ENCODE data around the gene XPOT. TPM values are rescaled to one million over a fixed set of nuclear protein-coding genes. Genes with fewer than 3 reads are reported as not detected.

Gene XPOT
- total RNA-seq, 1 experiment from 2014 or later: 118 TPM

- DNase-seq: no peak
- no peaks in the 10 kb centered on the region for H3K27me3 ChIP-seq (ENCODE audit: control insufficient read depth, insufficient read depth, low read length)
- peaks cover 6% of the 10 kb centered on the region for H3K36me3 ChIP-seq (replicated peaks; ENCODE audit: control insufficient read depth, insufficient read depth, low read length)
- H3K4me3 ChIP-seq (ENCODE audit: insufficient read depth, low read depth, low read length): no peak overlapping the region
Measured at GRCh38 chr12:64468966-64469365, 64.8 kb downstream of the XPOT start.

DNA sequence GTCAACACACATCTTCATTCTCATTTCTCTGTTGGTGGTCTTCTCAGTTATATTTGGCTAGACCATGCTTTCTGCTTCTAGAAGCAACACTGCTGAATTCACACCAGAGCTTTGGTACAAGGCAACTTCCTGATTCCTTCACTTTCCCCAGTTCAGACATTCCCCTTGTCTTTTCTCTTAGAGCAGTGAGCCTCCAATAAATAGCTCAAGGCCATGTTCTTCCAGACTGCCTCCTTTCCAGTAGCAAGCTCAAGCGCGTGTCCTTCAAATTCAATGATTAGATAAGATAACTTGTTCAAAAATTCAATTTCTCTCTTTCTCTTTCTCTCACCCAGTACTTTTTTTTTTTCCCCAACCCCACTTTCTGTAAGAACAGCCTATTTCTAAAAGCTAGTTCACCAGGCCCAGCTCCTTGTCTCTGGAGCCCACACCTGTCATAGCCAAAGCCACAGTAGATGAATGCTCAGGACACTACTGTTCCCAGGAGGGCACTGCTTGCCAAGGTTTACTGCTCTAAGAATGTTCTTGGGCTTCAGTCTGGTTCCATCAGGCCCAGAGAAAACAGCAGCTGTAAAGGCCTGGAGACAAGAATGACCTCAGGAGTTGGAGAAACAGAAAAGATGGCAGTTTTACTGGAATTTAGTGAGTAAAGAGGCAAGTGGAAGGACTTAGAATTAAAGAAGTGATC, 65.4 kb downstream of the XPOT start:
- peaks cover 8% of the 10 kb centered on the region for H3K36me3 ChIP-seq (replicated peaks; ENCODE audit: control insufficient read depth, insufficient read depth, low read length)
- no peak overlapping the region for H3K4me3 ChIP-seq (ENCODE audit: insufficient read depth, low read depth, low read length)
- H3K27me3 ChIP-seq (ENCODE audit: control insufficient read depth, insufficient read depth, low read length): no peaks in the 10 kb centered on the region
- no peak for DNase-seq

GRCh38 chr12:64470495-64470894, 66.3 kb downstream of the XPOT start:
- peaks cover 11% of the 10 kb centered on the region for H3K36me3 ChIP-seq (replicated peaks; ENCODE audit: control insufficient read depth, insufficient read depth, low read length)

GRCh38 chr12:64473176-64473575, 69.0 kb downstream of the XPOT start:
- H3K4me3 ChIP-seq (ENCODE audit: insufficient read depth, low read depth, low read length): no peak overlapping the region
- no peak for DNase-seq
- peaks cover 11% of the 10 kb centered on the region for H3K36me3 ChIP-seq (replicated peaks; ENCODE audit: control insufficient read depth, insufficient read depth, low read length)
- H3K27me3 ChIP-seq (ENCODE audit: control insufficient read depth, insufficient read depth, low read length): no peaks in the 10 kb centered on the region

More at GRCh38 chr12:64470495-64470894, 66.3 kb downstream of the XPOT start:
- H3K4me3 ChIP-seq (ENCODE audit: insufficient read depth, low read depth, low read length): no peak overlapping the region
- DNase-seq: no peak
- H3K27me3 ChIP-seq (ENCODE audit: control insufficient read depth, insufficient read depth, low read length): no peaks in the 10 kb centered on the region

- H3K4me3 ChIP-seq (ENCODE audit: insufficient read depth, low read depth, low read length): no peak overlapping the region
- H3K36me3 ChIP-seq (replicated peaks; ENCODE audit: control insufficient read depth, insufficient read depth, low read length): peaks cover 11% of the 10 kb centered on the region
- no peaks in the 10 kb centered on the region for H3K27me3 ChIP-seq (ENCODE audit: control insufficient read depth, insufficient read depth, low read length)
Measured at GRCh38 chr12:64475518-64475917, 71.3 kb downstream of the XPOT start.

GRCh38 chr12:64476844-64477243, 72.7 kb downstream of the XPOT start:
- Histone ChIP-seq H3K27me3 (ENCODE audit: control insufficient read depth, insufficient read depth, low read length) (no peaks in the 10 kb centered on the region), H3K4me3 (ENCODE audit: insufficient read depth, low read depth, low read length) (no peak overlapping the region), H3K36me3 (replicated peaks; ENCODE audit: control insufficient read depth, insufficient read depth, low read length) (peaks cover 8% of the 10 kb centered on the region)
- DNase-seq: no peak

More at GRCh38 chr12:64475518-64475917, 71.3 kb downstream of the XPOT start:
- no peak for DNase-seq

- no peaks in the 10 kb centered on the region for H3K27me3 ChIP-seq (ENCODE audit: control insufficient read depth, insufficient read depth, low read length)
- H3K4me3 ChIP-seq (ENCODE audit: insufficient read depth, low read depth, low read length): no peak overlapping the region
- H3K36me3 ChIP-seq (replicated peaks; ENCODE audit: control insufficient read depth, insufficient read depth, low read length): peaks cover 7% of the 10 kb centered on the region
- no peak for DNase-seq
Measured at GRCh38 chr12:64478661-64479060, 74.5 kb downstream of the XPOT start.

- peaks cover 4% of the 10 kb centered on the region for H3K36me3 ChIP-seq (replicated peaks; ENCODE audit: control insufficient read depth, insufficient read depth, low read length)
- no peaks in the 10 kb centered on the region for H3K27me3 ChIP-seq (ENCODE audit: control insufficient read depth, insufficient read depth, low read length)
- no peak overlapping the region for H3K4me3 ChIP-seq (ENCODE audit: insufficient read depth, low read depth, low read length)
- no peak for DNase-seq
Measured at GRCh38 chr12:64480148-64480547, 76.0 kb downstream of the XPOT start.

DNA sequence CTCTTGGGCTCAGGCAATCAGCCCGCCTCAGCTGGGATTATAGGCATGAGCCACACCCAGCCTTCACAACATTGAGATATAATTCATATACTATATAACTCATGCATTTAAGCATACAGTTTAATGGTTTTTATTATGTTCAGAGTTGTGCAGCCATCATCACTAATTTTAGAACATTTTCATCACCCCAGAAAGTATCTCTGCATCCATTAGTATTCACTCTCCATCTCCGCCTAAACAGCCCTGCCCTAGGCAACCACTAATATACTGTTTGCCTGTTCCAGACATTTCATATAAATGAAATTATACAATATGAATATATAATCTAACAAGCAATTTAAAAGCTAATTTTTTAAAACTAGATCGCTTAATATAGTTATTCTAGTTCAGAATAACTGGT, 82.5 kb downstream of the XPOT start:
- DNase-seq: no peak
- Histone ChIP-seq H3K27me3 (ENCODE audit: control insufficient read depth, insufficient read depth, low read length) (no peaks in the 10 kb centered on the region), H3K36me3 (replicated peaks; ENCODE audit: control insufficient read depth, insufficient read depth, low read length) (peaks cover 7% of the 10 kb centered on the region), H3K4me3 (ENCODE audit: insufficient read depth, low read depth, low read length) (no peak overlapping the region)

GRCh38 chr12:64491718-64492117, 87.5 kb downstream of the XPOT start:
- peaks cover 11% of the 10 kb centered on the region for H3K36me3 ChIP-seq (replicated peaks; ENCODE audit: control insufficient read depth, insufficient read depth, low read length)
- H3K4me3 ChIP-seq (ENCODE audit: insufficient read depth, low read depth, low read length): no peak overlapping the region
- H3K27me3 ChIP-seq (ENCODE audit: control insufficient read depth, insufficient read depth, low read length): no peaks in the 10 kb centered on the region

GRCh38 chr12:64493513-64493912, 89.3 kb downstream of the XPOT start:
- Histone ChIP-seq H3K4me3 (ENCODE audit: insufficient read depth, low read depth, low read length) (no peak overlapping the region), H3K27me3 (ENCODE audit: control insufficient read depth, insufficient read depth, low read length) (no peaks in the 10 kb centered on the region), H3K36me3 (replicated peaks; ENCODE audit: control insufficient read depth, insufficient read depth, low read length) (peaks cover 11% of the 10 kb centered on the region)
- no peak for DNase-seq

More at GRCh38 chr12:64491718-64492117, 87.5 kb downstream of the XPOT start:
- DNase-seq: no peak

- H3K27me3 ChIP-seq (ENCODE audit: control insufficient read depth, insufficient read depth, low read length): no peaks in the 10 kb centered on the region
- H3K36me3 ChIP-seq (replicated peaks; ENCODE audit: control insufficient read depth, insufficient read depth, low read length): peaks cover 6% of the 10 kb centered on the region
- no peak for DNase-seq
- H3K4me3 ChIP-seq (ENCODE audit: insufficient read depth, low read depth, low read length): no peak overlapping the region
Measured at GRCh38 chr12:64494998-64495729, 91.0 kb downstream of the XPOT start.

DNA sequence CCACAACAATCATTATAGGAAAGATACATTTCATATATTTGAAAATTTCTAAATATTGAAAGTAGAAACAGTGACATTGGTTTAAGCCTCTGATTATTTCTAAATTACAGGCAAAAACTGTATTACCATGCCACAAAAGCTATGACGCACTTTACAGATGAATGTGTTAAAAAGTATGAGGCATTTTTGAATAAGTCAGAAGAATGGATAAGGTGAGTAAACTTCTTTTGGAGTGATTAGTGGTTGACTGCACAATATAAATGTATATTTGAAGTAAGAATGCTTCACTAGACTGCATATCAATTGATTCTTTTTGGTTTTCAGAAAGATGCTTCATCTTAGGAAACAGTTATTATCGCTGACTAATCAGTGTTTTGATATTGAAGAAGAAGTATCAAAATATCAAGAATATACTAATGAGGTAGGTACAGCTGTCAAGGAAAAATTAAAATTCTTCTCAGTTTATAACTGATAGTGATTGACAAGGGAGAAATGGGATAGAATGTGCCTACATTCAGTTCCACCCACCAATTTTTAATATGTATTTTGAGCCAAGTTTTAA, 92.7 kb downstream of the XPOT start:
- Histone ChIP-seq H3K27me3 (ENCODE audit: control insufficient read depth, insufficient read depth, low read length) (no peaks in the 10 kb centered on the region), H3K4me3 (ENCODE audit: insufficient read depth, low read depth, low read length) (no peak overlapping the region), H3K36me3 (replicated peaks; ENCODE audit: control insufficient read depth, insufficient read depth, low read length) (peaks cover 7% of the 10 kb centered on the region)
- no peak for DNase-seq

DNA sequence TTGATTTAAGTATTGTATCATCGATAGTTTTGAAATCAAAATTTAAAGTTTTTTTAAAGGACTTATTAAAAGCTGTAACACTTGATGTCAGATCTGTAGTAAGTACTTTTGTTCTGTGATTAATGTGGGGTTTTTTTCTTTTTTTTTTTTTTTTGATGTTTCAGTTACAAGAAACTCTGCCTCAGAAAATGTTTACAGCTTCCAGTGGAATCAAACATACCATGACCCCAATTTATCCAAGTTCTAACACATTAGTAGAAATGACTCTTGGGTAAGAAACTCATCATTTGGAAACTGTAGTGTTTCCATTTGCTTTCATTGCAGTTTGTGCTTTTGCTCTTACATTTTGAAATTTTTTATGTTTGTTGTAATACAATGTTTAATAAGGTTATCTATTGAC, 93.3 kb downstream of the XPOT start:
- Histone ChIP-seq H3K27me3 (ENCODE audit: control insufficient read depth, insufficient read depth, low read length) (no peaks in the 10 kb centered on the region), H3K36me3 (replicated peaks; ENCODE audit: control insufficient read depth, insufficient read depth, low read length) (peaks cover 7% of the 10 kb centered on the region), H3K4me3 (ENCODE audit: insufficient read depth, low read depth, low read length) (no peak overlapping the region)
- DNase-seq: no peak

DNA sequence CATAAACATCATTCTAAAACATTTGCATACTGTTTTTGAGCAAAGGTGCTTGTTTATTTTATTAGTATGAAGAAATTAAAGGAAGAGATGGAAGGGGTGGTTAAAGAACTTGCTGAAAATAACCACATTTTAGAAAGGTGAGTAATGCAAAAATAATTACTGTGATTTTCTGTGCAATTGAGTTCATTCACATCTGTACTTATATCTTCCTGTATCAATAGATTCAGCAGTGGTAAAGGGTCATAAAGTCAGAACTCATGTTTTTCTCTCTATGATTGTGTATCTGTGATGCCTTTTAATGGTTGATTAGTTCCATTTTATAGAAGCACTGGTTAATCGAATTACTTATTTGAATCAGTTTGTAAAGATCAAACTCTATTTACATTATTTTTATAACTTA, 93.7 kb downstream of the XPOT start:
- DNase-seq: no peak
- H3K36me3 ChIP-seq (replicated peaks; ENCODE audit: control insufficient read depth, insufficient read depth, low read length): peaks cover 7% of the 10 kb centered on the region

More for the DNA sequence above, 93.7 kb downstream of the XPOT start:
- Histone ChIP-seq H3K27me3 (ENCODE audit: control insufficient read depth, insufficient read depth, low read length) (no peaks in the 10 kb centered on the region), H3K4me3 (ENCODE audit: insufficient read depth, low read depth, low read length) (no peak overlapping the region)
